ENCODE data around the gene TUBB1.
"Not testable (repeated sequence)": the region's sequence is repeated elsewhere in the genome, so short reads cannot be mapped to it uniquely, and the experiment has no call there.

TUBB1 gene

DNA sequence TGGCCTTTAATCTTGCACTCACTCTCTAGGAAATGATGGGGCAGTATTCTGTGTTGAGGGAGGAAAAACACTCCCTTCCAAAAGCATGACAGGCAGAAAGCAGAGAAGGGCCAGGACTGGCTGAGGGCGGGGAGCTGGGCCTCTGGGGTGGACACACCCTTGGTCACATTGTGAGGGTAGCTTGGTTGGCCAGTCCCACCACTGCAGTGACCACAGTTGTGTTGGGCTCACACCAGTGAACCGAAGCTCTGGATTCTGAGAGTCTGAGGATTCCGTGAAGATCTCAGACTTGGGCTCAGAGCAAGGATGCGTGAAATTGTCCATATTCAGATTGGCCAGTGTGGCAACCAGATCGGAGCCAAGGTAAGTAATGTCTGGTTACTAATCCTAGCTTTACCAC, at the start of gene TUBB1:
TSS of gene TUBB1 (plus strand) at position 213 of the 400 bp plus-strand sequence. CDS start at position 307, 94 bp downstream.
- DNase-seq (ENCODE audit: low read depth) = no peak

DNA sequence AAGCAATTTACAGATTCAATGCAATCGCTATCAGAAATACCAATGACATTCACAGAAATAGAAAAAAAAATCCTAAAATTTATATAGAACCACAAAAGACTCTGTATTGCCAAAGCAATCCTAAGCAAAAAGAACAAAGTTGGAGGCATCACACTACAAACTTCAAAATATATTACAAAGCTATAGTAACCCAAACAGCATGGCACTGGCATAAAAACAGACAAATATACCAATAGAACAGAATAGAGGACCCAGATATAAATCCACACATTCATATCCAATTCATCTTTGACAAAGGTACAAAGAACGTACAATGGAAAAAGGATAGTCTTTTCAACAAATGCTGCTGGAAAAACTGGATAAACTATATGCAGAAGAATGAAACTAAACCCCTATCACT, 49.8 kb upstream of the TUBB1 start:
- DNase-seq (ENCODE audit: low read depth) = no peak

DNA sequence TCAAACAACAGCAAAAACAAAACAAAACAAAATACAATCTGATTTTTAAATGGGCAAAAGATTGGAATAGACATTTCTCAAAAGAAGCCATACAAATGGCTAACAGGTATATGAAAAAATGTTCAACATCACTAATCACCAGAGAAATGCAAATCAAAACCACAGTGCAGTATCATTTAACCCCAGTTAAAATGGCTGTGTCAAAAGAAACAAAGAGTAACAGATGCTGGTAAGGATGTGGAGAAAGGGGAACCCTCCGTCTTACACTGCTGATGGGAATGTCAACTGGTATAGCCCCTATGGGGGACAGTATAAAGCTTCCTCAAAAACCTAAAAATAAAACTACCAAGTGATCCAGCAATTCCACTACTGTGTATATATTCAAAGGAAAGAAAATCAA, 49.1 kb upstream of the TUBB1 start:
- DNase-seq (ENCODE audit: low read depth) = no peak

DNA sequence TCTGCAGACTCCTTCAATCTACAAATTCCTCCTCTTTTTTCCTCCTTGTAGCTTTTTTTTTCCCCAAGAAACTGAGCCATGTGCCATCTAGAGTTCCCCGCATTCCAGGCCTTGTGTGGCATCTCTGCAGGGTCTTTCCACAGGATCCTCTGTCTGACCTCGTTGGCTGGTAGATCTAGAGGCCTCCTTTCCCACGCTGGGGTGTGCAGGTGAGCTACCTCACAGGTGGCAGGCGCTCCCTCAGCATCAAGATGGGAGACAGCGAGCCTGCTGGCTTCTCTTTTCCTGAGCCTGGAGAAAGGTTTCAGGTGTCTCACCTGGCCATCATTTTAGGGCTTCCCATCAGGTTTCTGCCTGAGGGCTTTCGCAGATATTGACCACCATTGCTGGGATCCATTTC, 47.8 kb upstream of the TUBB1 start:
- DNase-seq (ENCODE audit: low read depth) = no peak

DNA sequence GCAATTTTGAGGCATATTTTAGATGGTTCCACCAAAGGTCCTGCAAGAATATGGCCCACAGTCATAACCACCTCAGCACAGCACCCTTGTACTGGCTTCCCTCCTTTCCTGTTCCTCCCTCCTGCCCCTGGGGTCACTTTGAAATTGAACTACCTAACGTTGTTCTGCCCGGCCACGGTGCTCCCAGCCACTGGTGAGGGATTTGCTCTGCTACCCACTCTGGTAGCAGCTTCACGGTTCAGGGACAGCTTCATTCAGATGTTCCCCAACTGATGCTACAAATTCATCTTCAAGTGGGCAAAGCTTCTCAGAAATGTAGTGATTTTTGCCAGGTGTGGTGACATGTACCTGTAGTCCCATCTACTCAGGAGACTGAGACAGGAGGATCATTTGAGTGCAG, 46.0 kb upstream of the TUBB1 start:
- no peak for DNase-seq (ENCODE audit: low read depth)

DNA sequence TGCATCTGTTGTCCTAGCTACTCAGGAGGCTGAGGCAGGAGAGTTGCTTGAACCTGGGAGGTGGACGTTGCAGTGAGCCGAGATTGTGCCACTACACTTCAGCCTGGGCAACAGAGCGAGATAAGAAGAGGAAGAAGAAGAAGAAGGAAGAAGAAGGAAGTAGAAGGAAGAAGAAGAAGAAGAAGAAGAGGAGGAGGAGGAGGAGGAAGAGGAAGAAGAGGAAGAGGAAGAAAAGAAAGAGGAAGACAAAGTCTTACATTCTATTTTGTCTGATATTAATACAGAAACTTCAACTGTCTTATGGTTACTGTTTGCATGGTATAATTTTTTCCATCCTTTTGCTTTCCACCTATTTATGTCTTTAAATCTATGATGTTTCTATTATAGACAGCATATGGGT, 45.4 kb upstream of the TUBB1 start:
- DNase-seq (ENCODE audit: low read depth) = no peak

DNA sequence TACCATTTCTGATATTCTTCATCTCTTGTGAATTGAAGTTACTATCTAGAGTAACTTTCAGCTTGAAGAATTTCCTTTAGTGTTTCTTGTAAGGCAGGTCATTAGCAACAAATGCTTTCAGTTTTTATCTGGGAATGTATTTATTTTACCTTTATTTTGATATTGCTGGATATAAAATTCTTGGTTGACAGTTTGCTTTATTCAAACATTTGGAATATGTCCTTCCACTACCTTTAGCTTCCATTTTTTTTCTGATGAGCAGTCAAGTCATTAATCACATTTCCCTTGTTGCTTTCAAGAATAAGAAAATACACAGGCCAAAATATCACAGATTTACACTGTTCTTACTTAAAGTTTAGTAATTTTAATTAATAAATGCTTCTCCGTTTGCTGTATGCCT, 43.9 kb upstream of the TUBB1 start:
- DNase-seq (ENCODE audit: low read depth) = no peak

DNA sequence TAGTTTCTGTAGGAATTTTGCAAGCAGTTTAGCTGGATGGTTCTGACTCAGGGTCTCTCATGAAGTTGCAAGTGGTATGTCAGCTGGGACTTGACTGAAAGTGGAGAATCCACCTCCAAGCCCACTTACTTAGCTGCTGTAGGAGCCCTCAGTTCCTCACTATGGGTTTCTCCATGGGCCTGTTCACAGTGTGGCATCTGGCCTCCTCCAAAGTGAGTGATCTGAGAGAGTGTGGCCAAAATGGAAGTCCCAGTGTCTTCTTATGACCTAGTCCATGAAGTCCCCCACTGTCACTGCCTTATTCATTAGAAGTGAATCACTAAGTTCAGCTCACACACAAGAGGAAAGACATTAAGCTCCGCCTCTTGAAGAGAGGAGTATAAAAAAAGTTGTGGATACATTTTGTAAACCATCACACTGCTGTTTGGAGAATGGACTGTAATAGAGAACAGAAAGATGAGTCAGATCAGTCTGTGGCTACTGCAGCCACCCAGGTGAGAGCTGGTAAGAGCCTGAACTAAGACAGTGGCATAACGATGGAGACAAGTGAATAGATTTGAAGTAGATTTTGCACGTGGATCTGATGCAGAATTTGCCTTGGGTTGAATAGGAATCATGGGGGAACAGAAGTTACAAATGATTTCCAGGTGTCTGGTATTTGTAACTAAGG, 43.0 kb upstream of the TUBB1 start:
- DNase-seq (ENCODE audit: low read depth) = no peak

DNA sequence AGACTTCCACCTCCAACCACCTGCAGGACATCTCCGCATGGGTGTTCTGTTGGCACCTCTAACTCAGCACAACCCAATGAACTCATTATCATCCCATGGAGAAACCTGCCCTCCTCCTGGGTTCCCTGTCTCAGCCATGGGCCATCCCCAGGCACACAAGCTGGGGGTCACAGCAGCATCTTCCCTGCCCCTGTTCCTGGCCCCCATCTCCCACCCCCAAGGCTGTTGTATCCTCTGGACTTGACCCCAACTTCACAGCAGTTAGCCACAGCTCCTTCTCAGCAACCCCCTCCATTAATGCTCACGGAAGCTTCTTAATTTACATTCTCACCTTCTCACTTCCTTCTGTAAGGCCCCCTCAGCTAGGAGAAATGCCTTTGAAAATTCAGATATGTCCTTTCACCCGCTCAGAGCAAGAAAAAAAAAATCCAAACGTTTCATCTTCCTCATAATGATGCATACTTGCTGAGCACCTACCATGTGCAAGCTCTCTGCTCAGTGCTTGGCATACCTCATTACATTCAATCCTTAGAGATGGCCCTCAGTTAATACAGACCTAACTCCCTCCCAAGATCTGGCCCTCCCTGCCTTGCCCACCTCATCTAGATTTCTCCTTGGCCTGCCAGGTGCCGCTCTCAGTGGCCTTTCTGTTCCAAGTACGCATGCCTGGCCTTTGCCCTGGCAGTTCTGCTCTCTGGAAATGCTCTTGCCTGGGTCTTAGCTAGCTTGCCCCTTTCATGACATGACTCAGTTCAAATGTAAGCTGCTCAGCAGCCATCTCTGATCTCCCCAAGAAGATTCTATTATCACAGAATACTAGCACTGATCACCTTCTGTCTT, 40.7 kb upstream of the TUBB1 start:
- no peak for DNase-seq (ENCODE audit: low read depth)

DNA sequence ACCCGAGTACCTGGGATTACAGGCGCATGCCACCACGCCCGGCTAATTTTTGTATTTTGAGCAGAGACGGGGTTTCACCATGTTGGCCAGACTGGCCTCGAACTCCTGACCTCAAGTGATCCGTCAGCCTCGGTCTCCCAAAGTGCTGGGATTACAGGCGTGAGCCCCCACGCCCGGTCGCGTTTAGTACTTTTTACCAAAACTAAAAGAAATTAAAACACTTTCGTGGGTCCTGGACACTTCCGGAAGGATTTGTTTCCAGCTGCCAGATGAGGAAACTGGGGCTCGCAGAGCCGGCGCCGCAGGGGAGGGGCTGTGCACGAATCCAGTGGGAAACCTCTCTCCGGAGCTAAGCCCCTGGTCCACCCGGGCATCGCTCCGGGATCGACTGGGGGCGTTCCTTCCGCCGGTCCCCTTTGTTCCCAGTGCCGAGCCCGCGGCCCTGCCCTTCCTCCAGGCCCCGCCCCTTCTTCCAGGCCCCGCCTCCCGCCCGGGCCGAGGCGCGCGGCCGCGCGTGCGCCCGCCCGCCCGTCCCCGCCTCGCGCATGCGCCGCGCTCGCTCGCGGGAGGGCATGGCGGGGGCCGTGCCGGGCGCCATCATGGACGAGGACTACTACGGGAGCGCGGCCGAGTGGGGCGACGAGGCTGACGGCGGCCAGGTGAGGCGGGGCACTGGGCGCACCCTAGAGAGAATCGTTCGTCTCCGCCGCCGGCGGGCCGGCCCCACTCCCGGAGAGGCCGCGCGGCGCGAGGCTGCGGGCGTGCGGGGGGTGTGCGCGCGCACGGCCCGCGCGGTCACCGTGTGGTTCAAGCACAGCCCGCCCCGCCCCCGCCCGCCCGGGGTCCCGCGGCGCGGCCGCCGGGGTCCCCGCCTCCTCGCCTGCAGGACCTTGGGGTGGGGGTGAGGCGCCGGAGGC, 38.3 kb upstream of the TUBB1 start, which contains the start of gene NELFCD:
TSS of gene NELFCD (plus strand) at position 546 of the 917 bp plus-strand sequence. CDS start at position 600, 54 bp downstream.
- DNase-seq (ENCODE audit: low read depth) = peak; percentile 64

DNA sequence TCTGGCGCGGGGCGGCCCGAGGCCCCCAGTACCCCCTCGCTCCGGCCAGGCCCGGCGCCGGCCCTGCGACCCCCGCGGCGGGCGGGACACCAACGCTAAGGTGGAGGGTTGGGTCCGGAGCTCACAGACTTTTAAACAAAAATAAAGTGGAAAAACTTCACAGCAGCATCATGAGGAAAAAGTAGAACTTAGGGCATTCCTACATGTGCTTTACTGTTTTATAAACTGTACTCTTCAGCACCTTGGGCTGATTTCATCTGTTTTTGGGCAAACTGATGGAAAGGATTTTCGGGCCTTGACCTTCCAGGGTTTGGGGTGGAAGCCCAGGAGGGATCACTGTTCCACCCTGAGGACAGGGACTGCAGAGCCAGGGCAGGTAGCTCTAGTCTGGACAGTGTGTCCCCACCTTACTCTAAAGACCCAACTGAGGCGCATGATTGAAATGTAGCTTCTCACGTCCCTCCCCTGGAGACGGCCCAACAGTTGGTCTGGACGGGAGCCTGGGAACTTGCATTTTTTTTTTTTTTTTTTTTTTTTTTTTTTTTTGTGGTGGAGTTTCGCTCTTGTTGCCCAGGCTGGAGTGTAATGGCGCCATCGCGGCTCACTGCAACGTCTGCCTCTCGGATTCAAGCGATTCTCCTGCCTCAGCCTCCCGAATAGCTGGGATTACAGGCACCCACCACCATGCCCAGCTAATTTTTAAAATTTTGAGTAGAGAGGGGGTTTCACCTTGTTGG, 37.4 kb upstream of the TUBB1 start:
- DNase-seq (ENCODE audit: low read depth) = no peak

DNA sequence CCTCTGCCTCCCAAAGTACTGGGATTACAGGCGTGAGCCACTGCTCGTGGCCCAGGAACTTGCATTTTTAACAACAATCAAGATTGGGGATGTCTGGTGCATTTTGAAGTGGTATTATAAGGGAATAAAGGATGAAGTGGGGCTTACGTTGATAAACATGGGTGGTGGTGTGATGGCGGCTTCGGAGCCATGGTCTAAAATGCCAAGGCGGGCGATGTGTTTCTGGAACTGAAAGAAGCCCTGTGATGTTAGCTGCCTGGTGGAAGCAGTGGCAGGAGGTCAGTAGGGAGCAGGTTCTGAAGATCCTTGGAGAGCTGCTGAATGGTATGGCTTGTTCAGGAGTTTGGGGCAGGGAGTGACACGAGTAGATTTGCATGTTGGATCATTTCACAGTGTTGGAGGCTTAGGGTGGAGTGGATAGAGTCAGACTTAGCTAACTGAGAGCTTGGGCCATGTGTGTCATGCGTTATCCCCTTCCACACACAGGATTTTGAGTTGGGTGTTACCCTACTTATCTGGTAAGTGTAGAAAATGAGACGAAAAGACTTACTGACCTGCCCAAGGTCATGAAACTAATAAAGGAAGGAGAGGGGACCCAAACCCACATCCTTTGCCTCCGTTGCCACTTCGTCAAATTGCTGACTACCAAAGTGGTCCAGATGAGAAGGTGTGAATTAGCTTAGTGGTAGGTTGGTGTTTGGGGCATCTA, 36.7 kb upstream of the TUBB1 start:
- no peak for DNase-seq (ENCODE audit: low read depth)

DNA sequence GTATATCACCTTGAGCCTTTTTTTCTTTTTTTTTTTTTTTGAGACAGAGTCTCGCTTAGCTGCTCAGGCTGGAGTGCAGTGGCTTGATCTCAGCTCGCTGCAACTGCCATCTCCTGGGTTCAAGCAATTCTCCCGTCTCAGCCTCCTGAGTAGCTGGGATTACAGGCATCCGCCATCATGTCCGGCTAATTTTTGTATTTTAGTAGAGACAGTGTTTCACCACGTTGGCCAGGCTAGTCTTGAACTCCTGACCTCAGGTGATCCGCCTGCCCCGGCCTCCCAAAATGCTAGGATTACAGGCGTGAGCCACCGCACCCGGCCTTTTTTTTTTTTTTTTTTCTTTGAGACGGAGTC, 36.1 kb upstream of the TUBB1 start:
- not testable (repeated sequence) for DNase-seq (ENCODE audit: low read depth)

DNA sequence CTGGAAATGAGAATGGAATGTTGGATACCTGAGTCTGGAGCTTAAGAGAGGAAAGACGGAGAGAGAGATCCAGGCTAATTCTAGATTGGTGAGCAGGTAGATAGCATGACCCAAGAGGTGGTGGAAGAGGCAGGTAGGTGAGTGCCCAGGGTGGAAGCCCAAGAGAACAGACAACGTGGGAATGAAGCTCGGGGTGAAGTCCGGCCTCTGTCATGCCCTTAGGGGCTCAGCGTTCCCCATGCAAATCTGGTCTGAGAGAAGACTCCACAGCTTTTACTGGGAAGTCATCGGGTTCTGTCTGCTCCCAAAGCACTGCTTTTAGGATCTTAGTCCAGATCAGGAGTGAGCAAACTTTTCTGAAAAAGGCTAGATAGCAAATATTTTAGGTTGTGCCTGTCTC, 34.5 kb upstream of the TUBB1 start:
- DNase-seq (ENCODE audit: low read depth) = no peak

DNA sequence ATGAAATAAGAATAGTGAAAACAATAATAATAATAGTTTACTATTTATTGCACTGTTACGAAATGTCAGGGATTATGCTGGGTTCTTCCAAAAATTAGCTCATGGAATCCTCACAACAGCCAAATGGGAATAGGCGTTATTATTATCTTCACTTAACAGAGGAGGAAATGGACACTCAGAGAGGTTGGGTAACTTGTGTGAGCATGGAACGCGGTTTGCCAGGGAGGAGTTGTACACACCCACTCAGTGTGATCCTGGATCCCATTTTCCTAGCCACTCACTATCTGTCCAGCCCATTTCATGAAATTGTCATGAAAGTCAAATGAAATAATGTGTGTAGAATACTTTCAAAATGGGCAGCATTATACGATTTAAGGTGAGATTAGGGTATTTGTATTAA, 33.6 kb upstream of the TUBB1 start:
- no peak for DNase-seq (ENCODE audit: low read depth)

DNA sequence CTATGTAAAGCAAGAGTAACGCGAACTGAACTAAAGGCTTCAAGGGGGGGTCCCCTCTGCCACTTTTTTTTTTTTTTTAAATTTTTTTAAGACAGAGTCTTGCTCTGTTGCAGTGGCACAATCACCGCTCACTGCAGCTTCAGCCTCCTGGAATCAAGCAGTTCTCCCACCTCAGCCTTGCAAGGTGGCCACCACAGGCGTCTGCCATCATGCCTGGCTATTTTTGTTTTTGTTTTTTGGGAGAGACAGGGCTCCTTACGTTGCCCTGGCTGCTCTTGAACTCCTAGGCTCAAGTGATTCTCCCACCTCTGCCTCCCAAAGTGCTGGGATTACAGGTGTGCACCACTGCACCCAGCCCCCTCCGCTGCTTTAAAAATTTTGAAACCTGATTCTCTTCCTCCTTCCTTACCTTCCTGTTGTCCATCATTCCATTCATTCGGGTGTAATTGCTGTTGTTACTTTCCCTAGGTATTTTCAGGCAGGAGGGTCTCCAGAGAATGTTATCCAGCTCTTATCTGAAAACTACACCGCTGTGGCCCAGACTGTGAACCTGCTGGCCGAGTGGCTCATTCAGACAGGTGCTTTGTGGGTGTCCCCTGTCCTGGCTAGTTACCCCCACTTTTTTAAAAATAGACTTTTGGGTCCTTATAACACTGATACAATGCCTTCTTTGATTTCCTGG, 32.8 kb upstream of the TUBB1 start:
- no peak for DNase-seq (ENCODE audit: low read depth)

DNA sequence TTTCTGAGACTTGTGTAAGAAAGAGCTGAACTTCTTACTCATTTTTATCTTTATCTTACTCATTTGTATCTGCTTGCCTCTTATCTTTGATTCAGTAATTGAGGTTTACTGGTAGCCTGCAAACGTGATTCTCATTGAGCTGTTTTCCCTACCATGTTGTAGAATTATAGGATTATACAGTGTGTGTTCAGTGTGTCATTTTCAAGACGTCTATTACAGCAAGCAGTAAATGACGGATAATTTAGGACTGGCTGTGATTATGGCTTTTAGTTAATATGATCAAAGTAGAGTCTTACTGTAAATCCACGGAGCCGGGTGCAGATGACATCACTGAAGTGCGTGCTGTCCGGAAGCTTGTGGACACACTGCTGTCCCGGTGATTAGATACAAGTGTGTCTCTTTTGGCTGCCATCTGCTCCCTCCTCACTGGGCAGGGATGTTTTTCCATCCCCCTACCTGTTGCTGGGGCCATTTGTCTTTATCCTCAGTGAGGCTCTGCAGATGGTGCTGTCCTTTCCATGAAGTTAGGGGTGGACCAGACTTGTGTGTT, 32.2 kb upstream of the TUBB1 start:
- DNase-seq (ENCODE audit: low read depth) = no peak

DNA sequence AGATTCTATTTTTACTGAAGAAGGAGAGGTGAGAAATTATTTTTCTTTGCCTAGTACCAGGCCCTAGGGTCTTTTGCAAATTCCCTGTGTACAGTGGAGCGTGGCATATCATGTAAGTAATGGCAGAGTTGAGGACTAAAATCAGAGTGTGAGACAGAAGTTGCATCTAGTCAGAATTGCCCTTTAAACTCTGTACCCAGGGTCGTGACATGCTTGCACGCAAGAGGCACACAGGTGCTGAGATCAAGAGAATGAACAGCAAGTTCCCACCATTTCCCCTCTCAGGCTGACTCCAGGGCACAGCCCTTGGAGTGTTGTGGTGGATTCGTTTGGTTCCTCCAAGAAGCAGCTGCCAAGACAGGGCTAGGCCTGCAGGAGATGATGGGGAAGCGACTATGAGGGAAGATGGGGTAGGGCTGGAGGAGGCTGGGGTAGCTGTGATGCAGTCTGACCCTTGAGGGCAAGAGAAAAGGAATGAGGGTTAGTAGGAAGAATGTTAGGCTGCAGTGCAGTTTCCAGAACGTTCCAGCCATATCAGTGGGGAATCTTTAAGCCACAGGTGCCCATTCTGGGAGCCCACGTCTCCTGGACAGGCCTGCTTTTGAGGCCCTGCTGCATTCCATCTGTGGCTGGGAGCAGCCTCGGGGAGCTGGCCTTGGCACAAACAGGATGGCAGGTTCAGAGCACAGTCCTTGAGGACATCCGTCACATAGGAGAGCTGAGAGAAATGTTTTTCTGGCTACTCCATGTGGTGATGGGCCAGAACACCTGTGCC, 31.3 kb upstream of the TUBB1 start:
- DNase-seq (ENCODE audit: low read depth) = no peak

DNA sequence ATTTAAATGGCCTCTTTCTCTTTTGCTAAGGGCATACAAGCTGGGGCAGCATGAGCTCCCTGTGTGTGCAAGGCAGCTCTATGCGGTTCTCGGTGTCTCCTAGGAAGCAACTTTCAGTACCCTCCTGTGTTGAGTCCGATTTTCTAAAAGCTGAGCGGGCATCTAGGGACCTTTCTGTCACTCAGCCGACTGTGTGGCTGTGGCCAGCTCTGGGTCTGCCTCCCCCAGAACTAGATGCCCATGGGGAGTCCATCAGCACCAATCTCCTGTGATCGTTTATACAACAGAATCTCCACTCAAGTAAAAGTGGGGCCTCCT, 30.7 kb upstream of the TUBB1 start:
- no peak for DNase-seq (ENCODE audit: low read depth)

DNA sequence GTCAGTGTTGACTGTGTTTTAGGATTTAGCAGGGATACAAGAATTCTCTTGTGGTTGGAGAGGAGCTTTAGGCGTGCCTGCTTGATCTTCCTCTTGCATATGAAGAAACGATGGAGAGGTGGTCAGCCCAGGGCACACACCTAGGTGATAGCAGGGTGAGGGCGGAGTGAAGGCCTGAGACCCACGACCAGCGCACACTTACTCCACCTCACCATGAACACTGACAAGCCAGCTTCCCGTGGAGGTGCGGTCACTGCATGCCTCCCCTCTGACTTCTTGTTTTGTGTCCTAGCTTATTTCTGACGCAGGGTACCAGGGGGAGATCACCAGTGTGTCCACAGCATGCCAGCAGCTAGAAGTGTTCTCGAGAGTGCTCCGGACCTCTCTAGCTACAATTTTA, 30.0 kb upstream of the TUBB1 start:
- no peak for DNase-seq (ENCODE audit: low read depth)

All from GM04504 (cell line).